SJSA1 (cell line): ENCODE measurements around the gene DENND2D. TPM values are rescaled to one million over a fixed set of nuclear protein-coding genes. Genes with fewer than 3 reads are reported as not detected.

Experiments
- DNase-seq, 2 experiments: peaks; one replicate each; pipeline ENCODE4 v3.0.0-alpha.2; 2015 to 2020; ENCODE audit warnings: low spot score in 2 of 2, low read depth in 1 of 2
- H3K27ac ChIP-seq: fragments of 250-450 bp; sonication (Bioruptor Pico); 2 replicates; pipeline ENCODE4 v1.5.1; 2020; ENCODE audit warnings: mild to moderate bottlenecking, moderate library complexity
- H3K27me3 ChIP-seq: fragments of 250-450 bp; sonication (Bioruptor Pico); replicated peaks from 2 replicates; pipeline ENCODE4 v1.5.1; 2020; ENCODE audit warnings: mild to moderate bottlenecking, moderate library complexity
- H3K36me3 ChIP-seq: fragments of 250-450 bp; sonication (Bioruptor Pico); 2 replicates; pipeline ENCODE4 v1.5.1; 2020; ENCODE audit warnings: mild to moderate bottlenecking
- H3K4me1 ChIP-seq: fragments of 250-450 bp; sonication (Bioruptor Pico); replicated peaks from 2 replicates; pipeline ENCODE4 v1.6.1; 2021; ENCODE audit warnings: mild to moderate bottlenecking
- H3K4me3 ChIP-seq: fragments of 250-450 bp; sonication (Bioruptor Pico); 2 replicates; pipeline ENCODE4 v1.5.1; 2020; ENCODE audit warnings: mild to moderate bottlenecking
- H3K9me3 ChIP-seq: fragments of 250-450 bp; sonication (Bioruptor Pico); replicated peaks from 2 replicates; pipeline ENCODE4 v1.5.1; 2020; ENCODE audit warnings: mild to moderate bottlenecking
- total RNA-seq: library from RNA; depleted of rRNA; stranded (reverse); fragments of >200 nt; shearing (Covaris generic); gene quantifications from 2 replicates; pipeline ENCODE4 v1.2.3, GENCODE V29; 2014; rRNA removed

Gene DENND2D, protein sequence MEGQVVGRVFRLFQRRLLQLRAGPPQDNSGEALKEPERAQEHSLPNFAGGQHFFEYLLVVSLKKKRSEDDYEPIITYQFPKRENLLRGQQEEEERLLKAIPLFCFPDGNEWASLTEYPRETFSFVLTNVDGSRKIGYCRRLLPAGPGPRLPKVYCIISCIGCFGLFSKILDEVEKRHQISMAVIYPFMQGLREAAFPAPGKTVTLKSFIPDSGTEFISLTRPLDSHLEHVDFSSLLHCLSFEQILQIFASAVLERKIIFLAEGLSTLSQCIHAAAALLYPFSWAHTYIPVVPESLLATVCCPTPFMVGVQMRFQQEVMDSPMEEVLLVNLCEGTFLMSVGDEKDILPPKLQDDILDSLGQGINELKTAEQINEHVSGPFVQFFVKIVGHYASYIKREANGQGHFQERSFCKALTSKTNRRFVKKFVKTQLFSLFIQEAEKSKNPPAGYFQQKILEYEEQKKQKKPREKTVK
- total RNA-seq: not detected in 2 replicates

DNA sequence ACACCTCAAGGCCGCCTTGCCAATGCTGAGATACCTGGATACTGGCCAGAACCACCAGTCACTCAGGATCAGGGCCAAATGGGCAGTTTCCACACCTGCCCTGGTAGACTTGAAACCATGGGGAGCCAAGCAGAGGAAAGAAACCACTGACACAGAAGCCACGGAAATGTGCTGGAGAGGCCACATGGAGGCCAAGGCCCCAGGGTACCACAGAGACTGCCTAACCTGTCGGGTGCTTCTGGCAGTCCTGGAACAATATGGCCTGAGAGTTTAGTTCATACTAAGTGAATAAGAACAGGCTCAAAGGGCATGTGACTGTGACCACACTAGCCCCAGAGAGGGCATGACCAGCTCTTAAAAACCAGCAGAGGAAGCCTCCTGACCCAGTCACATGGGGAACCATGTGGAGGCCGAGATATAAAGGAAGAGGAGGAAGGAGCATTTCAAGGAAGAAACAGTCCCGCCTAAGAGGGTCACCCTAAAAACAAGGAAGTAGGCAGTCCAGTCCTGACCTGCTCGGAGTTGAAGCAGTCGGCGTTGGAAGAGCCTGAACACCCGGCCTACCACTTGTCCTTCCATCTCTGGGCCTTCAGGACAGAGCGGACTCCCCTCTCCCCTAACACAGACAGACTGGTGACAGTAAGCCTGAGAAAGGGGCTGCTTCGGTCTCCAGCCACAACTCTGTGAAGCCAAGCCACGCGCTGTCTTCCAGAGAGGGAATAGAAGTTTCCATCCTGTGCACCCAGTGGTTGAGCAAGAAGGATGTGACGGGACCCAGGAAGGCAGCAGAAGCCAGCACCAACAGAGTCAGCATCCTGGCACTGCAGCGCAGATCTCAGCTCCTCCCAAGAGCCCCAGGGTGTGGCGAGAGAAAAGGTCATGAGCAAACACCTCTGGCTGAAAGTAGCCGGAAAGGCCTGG lies at the start of gene DENND2D:
DENND2D (minus strand) TSS at position 766 of the 921 bp plus-strand sequence; CDS start at position 579, 187 bp downstream.
- Histone ChIP-seq H3K27me3 (peaks cover 24% of the 10 kb centered on the region), H3K4me3 (no peak within 1 kb of the TSS), H3K9me3 (no peaks in the 10 kb centered on the region), H3K4me1 (peaks cover 9% of the 10 kb centered on the region), H3K27ac (no peak within 1 kb of the TSS), H3K36me3 (no peaks in the 10 kb centered on the region)
- no peak for DNase-seq

DNA sequence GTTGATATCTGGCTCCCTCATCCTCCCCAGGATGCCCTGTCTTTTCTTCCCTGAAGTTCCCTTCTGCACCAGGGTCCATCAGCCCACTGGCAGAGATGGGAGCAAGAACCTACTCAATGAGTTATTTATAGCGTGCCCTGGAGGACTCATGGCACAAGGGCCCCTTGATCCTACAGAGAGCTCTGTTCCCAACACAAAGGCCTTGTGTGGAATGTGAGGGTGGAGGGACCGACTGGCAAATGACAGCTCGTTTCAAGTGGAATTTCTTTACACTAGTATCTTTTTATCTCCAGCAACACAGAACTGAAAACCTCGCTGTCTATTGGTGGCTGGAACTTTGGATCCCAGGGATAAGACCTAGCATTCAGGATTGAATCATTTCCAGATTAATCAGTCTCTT lies 49.5 kb upstream of the DENND2D start:
- Histone ChIP-seq H3K4me1 (no peaks in the 10 kb centered on the region), H3K36me3 (no peaks in the 10 kb centered on the region), H3K4me3 (no peak overlapping the region), H3K9me3 (no peaks in the 10 kb centered on the region), H3K27ac (no peak overlapping the region), H3K27me3 (peaks cover 10% of the 10 kb centered on the region; the same call in 1 of the 2 replicates)
- DNase-seq: no peak

DNA sequence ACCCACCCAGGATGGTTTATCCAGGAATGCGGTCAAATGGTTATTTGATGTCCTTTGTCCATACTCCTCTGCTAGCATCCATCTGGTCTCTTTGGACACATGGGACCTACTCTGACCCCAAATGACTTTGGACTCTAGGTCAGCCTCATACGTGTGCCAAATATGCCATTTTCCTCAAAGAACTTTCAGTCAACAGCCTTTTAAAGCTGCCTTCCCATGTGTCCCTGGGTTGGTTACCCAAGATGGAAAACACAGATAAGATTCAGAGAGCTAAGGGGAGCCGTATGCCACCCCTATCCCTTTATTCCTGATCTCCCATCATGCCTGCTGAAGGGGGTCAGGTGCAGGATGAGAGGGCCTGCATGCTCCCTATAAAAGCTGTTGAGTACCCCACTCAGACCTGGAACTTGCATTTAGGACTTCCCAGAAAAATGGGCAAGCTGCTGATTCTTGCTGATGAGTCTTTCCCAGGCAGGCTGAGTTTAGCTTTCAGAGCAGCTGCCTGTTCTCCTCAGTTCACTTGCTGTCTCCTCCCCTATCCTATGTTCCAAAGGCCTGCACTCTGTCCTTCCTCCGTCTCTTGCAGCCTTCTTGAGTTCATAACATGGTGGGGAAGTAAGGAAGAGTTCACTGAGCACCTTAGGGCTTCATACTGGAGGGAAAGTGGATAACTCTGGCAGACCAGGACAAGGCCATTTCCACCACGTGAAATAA lies 46.8 kb upstream of the DENND2D start:
- no peak for DNase-seq
- no peak overlapping the region for H3K27ac ChIP-seq
- H3K4me1 ChIP-seq: no peaks in the 10 kb centered on the region
- H3K36me3 ChIP-seq: no peaks in the 10 kb centered on the region
- no peaks in the 10 kb centered on the region for H3K9me3 ChIP-seq
- H3K4me3 ChIP-seq: no peak overlapping the region
- peaks cover 10% of the 10 kb centered on the region; the same call in 1 of the 2 replicates for H3K27me3 ChIP-seq

DNA sequence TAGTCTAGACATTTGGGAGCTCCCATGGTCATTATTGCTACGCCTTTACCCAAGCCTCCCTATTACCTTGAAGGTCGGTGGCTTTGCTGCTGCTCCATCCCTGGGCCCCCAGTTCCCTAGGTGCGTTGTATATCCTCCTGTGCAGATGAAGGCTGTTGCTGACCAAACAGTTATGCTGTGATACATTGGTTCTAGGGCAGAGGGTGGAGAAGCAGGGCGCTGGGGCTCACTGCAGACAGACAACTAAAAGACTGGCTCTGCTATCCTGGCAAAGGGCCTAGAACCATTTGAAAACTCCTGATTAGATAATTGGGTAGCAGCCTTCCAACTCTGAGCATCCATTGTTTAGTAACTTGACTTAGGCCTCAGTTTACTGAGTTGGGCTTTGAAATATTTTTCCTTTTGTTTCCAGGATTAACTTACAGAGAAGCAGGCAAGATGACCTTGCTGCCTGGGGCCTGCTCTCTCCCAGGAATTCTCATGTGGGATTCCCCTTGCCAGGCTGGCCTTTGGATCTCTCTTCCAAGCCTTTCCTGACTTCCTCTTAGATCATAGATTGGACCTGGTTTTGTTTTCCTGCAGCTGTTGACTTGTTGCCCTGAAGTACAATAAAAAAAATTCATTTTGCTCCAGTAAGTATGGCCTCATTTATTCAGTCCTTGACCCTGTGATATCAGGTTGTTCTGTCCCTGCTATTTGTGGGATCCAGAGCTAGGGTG lies 42.5 kb upstream of the DENND2D start:
- DNase-seq: no peak
- no peak overlapping the region for H3K4me3 ChIP-seq
- H3K36me3 ChIP-seq: no peaks in the 10 kb centered on the region
- H3K4me1 ChIP-seq: no peaks in the 10 kb centered on the region
- no peak overlapping the region for H3K27ac ChIP-seq
- no peaks in the 10 kb centered on the region for H3K27me3 ChIP-seq
- no peaks in the 10 kb centered on the region for H3K9me3 ChIP-seq

DNA sequence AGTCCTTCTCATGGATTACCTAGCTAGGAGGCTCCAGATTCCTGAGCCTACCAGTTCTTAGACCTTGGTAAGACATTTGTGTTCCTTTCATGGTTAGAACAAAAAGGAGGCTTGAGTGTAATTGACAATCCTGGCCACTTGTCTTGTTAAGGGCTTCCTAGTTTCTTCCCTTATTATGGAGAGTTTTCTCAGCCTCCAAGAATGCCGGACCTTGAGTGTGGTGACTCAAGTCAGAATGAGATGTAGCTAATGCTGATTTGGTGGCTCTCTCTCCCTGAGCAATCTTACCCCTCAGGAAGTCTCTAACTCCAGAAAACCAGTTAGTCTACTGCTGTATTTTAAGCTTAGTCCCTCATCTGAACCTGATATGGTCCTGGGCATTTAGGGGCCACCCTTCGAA lies 41.4 kb upstream of the DENND2D start:
- Histone ChIP-seq H3K9me3 (no peaks in the 10 kb centered on the region), H3K4me3 (no peak overlapping the region), H3K36me3 (no peaks in the 10 kb centered on the region), H3K27ac (no peak overlapping the region), H3K4me1 (no peaks in the 10 kb centered on the region), H3K27me3 (no peaks in the 10 kb centered on the region)
- DNase-seq: no peak

DNA sequence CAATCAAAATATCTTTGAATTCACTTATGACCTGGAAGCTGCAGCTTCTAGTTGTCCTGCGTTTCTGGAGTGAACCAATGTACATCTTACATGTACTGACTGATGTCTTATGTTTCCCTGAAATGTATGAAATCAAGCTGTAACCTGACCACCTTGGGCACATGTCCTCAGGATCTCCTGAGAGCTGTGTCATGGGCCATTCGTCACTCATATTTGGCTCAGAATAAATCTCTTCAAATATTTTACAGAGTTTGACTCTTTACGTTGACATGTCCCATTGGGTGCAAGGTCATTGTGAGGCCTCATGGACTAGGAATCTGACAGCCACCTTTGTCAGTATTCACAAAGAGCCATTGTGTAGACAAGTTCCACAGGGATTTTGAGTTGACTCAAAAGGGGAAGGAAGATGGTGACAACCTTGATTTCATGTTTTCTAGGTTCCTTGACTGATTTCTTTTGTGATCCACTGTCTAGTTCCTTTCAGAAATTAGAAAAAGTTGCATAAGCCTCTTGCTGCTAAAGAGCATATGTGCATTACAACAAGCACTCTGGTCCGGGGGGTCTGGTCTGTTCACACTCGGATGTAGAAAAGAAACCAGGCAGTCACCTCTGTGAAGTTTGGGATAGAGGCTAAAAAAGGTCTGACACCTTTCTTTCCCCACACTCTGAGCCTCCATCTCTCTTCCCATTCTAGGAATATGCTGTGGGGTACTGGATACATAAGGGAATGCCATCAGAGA lies 37.8 kb upstream of the DENND2D start:
- no peak for DNase-seq
- Histone ChIP-seq H3K4me3 (no peak overlapping the region), H3K36me3 (no peaks in the 10 kb centered on the region), H3K9me3 (no peaks in the 10 kb centered on the region), H3K4me1 (no peaks in the 10 kb centered on the region), H3K27me3 (no peaks in the 10 kb centered on the region), H3K27ac (no peak overlapping the region)

DNA sequence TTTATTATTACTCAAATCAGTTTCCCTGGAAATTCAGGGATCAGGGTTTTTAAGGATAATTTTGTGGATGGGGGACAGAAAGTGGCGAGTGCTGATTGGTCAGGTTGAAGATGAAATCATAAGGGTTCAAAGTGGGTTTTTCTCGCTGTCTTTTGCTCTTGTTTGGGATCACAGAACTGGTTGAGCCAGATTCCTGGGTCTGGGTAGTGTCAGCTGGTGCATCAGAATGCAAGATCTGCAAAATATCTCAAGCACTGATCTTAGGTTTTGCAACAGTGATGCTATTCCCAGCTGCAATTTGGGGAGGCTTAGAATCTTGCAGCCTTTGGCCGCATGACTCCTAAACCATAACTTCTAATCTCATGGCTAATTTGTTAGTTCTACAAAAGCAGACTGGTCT lies 36.4 kb upstream of the DENND2D start:
- Histone ChIP-seq H3K9me3 (no peaks in the 10 kb centered on the region), H3K36me3 (no peaks in the 10 kb centered on the region), H3K27ac (no peak overlapping the region), H3K4me3 (no peak overlapping the region), H3K4me1 (no peaks in the 10 kb centered on the region), H3K27me3 (no peaks in the 10 kb centered on the region)
- no peak for DNase-seq

DNA sequence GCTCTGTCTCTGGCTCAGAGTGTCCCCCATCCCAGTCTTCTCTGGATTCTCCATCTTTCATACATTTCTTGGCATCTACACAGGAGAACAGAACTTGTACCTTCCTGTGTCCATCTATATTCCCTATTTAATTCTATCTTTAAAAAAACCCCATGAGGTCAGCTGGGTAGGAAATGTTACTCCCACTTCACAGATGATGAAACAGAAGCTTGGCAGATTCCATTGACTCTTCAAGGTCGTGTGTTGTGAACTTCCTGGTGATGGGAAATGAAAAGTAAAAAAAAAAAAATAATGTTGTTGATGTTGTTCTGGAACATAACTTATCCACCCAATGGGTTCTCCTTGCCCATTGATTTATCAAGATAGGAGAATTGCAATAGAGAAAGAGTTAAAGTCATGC lies 35.9 kb upstream of the DENND2D start:
- no peaks in the 10 kb centered on the region for H3K9me3 ChIP-seq
- H3K36me3 ChIP-seq: no peaks in the 10 kb centered on the region
- no peaks in the 10 kb centered on the region for H3K27me3 ChIP-seq
- no peak overlapping the region for H3K27ac ChIP-seq
- no peaks in the 10 kb centered on the region for H3K4me1 ChIP-seq
- DNase-seq: no peak
- H3K4me3 ChIP-seq: no peak overlapping the region

DNA sequence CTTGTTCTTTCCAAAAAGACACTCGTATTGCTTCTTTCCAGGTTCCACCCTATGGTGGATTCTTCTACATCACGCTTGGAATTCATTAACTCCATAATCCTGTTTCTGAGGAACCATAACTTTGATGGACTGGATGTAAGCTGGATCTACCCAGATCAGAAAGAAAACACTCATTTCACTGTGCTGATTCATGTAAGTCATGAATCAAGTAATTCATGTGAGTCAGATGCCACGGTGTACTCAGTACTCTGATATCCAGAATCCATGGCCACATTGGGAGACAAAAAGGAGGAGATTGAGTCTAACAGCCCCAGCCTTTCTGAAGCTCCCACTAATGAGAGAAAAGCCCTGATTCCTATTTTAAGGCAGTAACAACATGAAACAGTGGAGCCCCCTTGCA lies 34.4 kb upstream of the DENND2D start:
- no peaks in the 10 kb centered on the region for H3K4me1 ChIP-seq

DNA sequence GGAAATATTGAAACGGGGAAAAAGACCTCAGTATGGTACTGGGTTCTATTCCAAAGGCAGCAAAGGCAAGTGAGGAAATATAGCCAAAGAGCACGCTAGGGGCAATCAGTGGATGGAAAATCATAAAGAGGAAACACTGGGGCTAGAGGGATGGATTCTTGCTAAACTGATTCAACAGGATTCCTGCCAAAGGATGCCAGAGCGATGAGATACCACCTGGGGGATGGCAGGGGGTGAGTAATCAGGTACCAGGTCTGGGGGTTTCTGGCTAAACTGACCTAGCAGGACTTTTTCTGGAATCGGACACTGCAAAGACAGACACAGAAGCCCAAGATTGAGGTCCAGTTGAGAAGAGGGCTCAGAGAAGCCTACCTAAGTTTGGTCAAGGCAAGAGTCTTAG lies 33.8 kb upstream of the DENND2D start:
- Histone ChIP-seq H3K4me1 (no peaks in the 10 kb centered on the region), H3K4me3 (no peak overlapping the region), H3K27ac (no peak overlapping the region), H3K9me3 (no peaks in the 10 kb centered on the region), H3K36me3 (no peaks in the 10 kb centered on the region), H3K27me3 (no peaks in the 10 kb centered on the region)
- no peak for DNase-seq

More for the DNA sequence above, 34.4 kb upstream of the DENND2D start:
- Histone ChIP-seq H3K36me3 (no peaks in the 10 kb centered on the region), H3K27me3 (no peaks in the 10 kb centered on the region), H3K9me3 (no peaks in the 10 kb centered on the region), H3K4me3 (no peak overlapping the region), H3K27ac (no peak overlapping the region)
- no peak for DNase-seq

DNA sequence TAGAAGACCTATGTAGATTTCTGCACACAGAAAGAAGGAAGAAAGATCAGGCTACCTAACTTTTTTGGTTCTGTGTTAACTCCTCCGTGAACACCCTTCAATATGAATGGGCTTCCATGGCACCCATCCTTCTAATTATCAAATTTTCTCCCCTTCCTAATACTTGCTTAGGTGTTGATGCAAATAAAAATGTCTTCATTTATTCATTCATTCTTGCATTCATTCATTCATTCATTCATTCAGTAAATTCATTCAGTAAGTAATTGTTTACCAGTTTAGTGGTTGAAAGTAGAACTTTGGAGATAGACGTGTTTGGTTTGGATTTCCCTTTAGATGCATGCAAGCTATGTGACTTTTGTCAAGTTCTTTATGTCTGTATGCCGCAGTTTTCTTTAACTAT lies 31.7 kb upstream of the DENND2D start:
- H3K4me1 ChIP-seq: no peaks in the 10 kb centered on the region
- no peak overlapping the region for H3K27ac ChIP-seq
- no peaks in the 10 kb centered on the region for H3K36me3 ChIP-seq
- no peaks in the 10 kb centered on the region for H3K27me3 ChIP-seq
- H3K9me3 ChIP-seq: no peaks in the 10 kb centered on the region
- no peak for DNase-seq
- H3K4me3 ChIP-seq: no peak overlapping the region

DNA sequence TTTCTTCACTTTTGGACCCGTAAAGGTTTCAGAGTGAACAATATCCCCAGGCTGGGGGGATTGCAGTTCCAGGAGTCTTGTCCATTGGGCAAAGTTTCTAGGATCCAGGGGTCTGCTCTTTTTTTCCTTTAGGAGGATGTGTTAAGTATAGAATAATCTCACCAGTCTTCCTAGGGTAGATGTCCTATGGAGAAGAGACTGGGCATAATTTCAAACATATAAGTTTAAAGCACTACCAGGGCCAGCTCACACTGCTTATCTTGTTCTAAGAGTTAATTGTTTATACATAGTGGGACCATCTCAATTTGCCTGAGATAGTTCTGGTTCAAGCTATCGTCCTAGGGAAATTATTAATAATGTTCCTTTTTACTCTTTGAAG lies 28.3 kb upstream of the DENND2D start:
- no peaks in the 10 kb centered on the region for H3K9me3 ChIP-seq
- no peak overlapping the region for H3K27ac ChIP-seq
- no peaks in the 10 kb centered on the region for H3K27me3 ChIP-seq
- DNase-seq: no peak
- H3K4me3 ChIP-seq: no peak overlapping the region
- no peaks in the 10 kb centered on the region for H3K36me3 ChIP-seq
- H3K4me1 ChIP-seq: no peaks in the 10 kb centered on the region
